NCI-H2107 (cell line): ENCODE results near the gene BIRC5.
A peak's percentile ranks its signal among the peaks of the same experiment; 100 is the strongest.

Experiments
- DNase-seq: peaks from one replicate; lab custom pipeline; 2025; lab: John Stamatoyannopoulos, UW

The BIRC5 gene

GRCh38 chr17:78184351-78184750 is 29.7 kb upstream of the BIRC5 start:
- DNase-seq = no peak

- DNase-seq = no peak
Observed at GRCh38 chr17:78184868-78185267, 29.2 kb upstream of the BIRC5 start.

- DNase-seq = no peak
Observed at GRCh38 chr17:78185981-78186691, 27.9 kb upstream of the BIRC5 start.

GRCh38 chr17:78186692-78187595 is 27.1 kb upstream of the BIRC5 start, which contains the start of the genes AFMID and TK1:
TSS of gene AFMID (plus strand) at chr17:78187362. CDS start at chr17:78187371, 9 bp downstream.
TSS of gene TK1 (minus strand) at chr17:78187052. CDS start at chr17:78186994, 58 bp downstream.
- peak; percentile 94 for DNase-seq

GRCh38 chr17:78196716-78197115 is 17.3 kb upstream of the BIRC5 start:
- DNase-seq = no peak

- no peak for DNase-seq
Observed at GRCh38 chr17:78197147-78197832, 16.8 kb upstream of the BIRC5 start.

- DNase-seq = no peak
Observed at GRCh38 chr17:78200451-78200850, 13.6 kb upstream of the BIRC5 start.

- DNase-seq = no peak
Observed at GRCh38 chr17:78202666-78203065, 11.4 kb upstream of the BIRC5 start.

GRCh38 chr17:78204387-78205123 is 9.5 kb upstream of the BIRC5 start:
- no peak for DNase-seq

GRCh38 chr17:78205124-78205775 is 8.8 kb upstream of the BIRC5 start:
- no peak for DNase-seq

GRCh38 chr17:78206298-78206697 is 7.8 kb upstream of the BIRC5 start:
- DNase-seq = no peak

- no peak for DNase-seq
Observed at GRCh38 chr17:78208486-78208885, 5.6 kb upstream of the BIRC5 start.

- no peak for DNase-seq
Observed at GRCh38 chr17:78210111-78210510, 3.9 kb upstream of the BIRC5 start.

GRCh38 chr17:78211032-78211431 is 3.0 kb upstream of the BIRC5 start:
- no peak for DNase-seq

- no peak for DNase-seq
Observed at GRCh38 chr17:78214706-78215061, 631 bp downstream of the BIRC5 start.

GRCh38 chr17:78219396-78220150 is 5.5 kb downstream of the BIRC5 start:
- DNase-seq = peak; percentile 69

- no peak for DNase-seq
Observed at GRCh38 chr17:78223061-78223460, 9.0 kb downstream of the BIRC5 start.

- DNase-seq = no peak
Observed at GRCh38 chr17:78223765-78224164, 9.7 kb downstream of the BIRC5 start.

- no peak for DNase-seq
Observed at GRCh38 chr17:78224231-78225087, 10.4 kb downstream of the BIRC5 start.
